Calu3 (cell line): ENCODE data around the gene MMP20. TPM values are rescaled to one million over a fixed set of nuclear protein-coding genes. Genes with fewer than 3 reads are reported as not detected.

Experiments
- BruUV-seq: library from RNA; stranded (reverse); fragments of 400-500 nt; replicated peaks from 2 replicates; lab custom pipeline; 2021; lab: Mats Ljungman, UMichigan
- CTCF ChIA-PET: fragments of 300-600 bp; sonication (Branson Sonifier 250); formaldehyde crosslinking; loops from one replicate; lab custom pipeline; 2022; ENCODE audit warnings: antibody characterized with exemption; lab: Charles Lee
- DNase-seq: peaks from one replicate; pipeline ENCODE4 v3.0.0; 2022
- H3K27ac Mint-ChIP-seq: one replicate; pipeline ENCODE4 v1.8.0; 2022; ENCODE audit warnings: mixed read lengths; ENCODE audit not compliant: unreplicated experiment
- H3K27me3 Mint-ChIP-seq: one replicate; pipeline ENCODE4 v1.8.0; 2022; ENCODE audit warnings: mixed read lengths; ENCODE audit not compliant: unreplicated experiment
- H3K36me3 Mint-ChIP-seq: one replicate; pipeline ENCODE4 v1.8.0; 2022; ENCODE audit warnings: mild to moderate bottlenecking, moderate library complexity, mixed read lengths; ENCODE audit not compliant: insufficient read depth, unreplicated experiment
- H3K4me1 Mint-ChIP-seq: one replicate; pipeline ENCODE4 v1.8.0; 2022; ENCODE audit warnings: mild to moderate bottlenecking, low read depth, mixed read lengths; ENCODE audit not compliant: unreplicated experiment
- H3K4me3 Mint-ChIP-seq: one replicate; pipeline ENCODE4 v1.8.0; 2022; ENCODE audit warnings: mild to moderate bottlenecking, low read depth, moderate library complexity, mixed read lengths; ENCODE audit not compliant: unreplicated experiment
- H3K9me3 Mint-ChIP-seq: one replicate; pipeline ENCODE4 v1.8.0; 2022; ENCODE audit warnings: low read depth, mixed read lengths; ENCODE audit not compliant: unreplicated experiment
- CTCF ChIP-seq: fragments of 200-600 bp; IDR thresholded peaks from one replicate; pipeline ENCODE4 v1.8.0; 2022; ENCODE audit warnings: antibody characterized with exemption; ENCODE audit not compliant: unreplicated experiment
- intact Hi-C: fragments of 100-400 bp; cut with micrococcal nuclease; formaldehyde crosslinking; loops from one replicate; pipeline ENCODE4 v1.10.0; 2022; ENCODE audit not compliant: unreplicated experiment
- total RNA-seq: library from RNA; stranded (reverse); gene quantifications from 2 replicates; pipeline ENCODE4 v1.2.3, GENCODE V29; 2022

MMP20 gene
- total RNA-seq, 1 experiment from 2014 or later = not detected

DNA sequence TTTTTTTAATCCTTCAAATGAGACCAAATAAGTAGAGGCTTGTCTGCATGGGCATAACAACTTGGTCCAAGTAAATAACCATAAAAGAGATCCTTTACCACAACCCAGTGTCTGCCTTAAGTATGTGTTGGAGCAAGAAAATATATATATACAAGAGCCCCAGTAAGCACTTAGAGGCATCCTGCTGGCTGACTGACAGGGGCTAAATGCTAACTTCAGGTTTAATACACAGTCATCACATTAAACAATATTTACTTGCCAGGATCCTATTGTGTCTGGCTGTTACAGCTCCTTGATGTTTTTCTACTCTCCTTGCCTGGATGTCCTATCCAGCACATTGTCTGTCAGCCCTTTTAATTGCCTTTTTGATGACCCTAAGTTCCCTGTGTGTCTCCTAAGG is 37.5 kb upstream of the MMP20 start:
- TF ChIP-seq CTCF = no peak
- BruUV-seq = no TSS peak
- H3K4me1 Mint-ChIP-seq = no peaks in the 10 kb centered on the region
- intact Hi-C loops = no loop called here
- CTCF ChIA-PET = no interaction called here
- DNase-seq = no peak
- no peak overlapping the region for H3K27ac Mint-ChIP-seq
- H3K4me3 Mint-ChIP-seq = no peak overlapping the region
- H3K27me3 Mint-ChIP-seq = no peaks in the 10 kb centered on the region
- no peaks in the 10 kb centered on the region for H3K36me3 Mint-ChIP-seq
- no peaks in the 10 kb centered on the region for H3K9me3 Mint-ChIP-seq

DNA sequence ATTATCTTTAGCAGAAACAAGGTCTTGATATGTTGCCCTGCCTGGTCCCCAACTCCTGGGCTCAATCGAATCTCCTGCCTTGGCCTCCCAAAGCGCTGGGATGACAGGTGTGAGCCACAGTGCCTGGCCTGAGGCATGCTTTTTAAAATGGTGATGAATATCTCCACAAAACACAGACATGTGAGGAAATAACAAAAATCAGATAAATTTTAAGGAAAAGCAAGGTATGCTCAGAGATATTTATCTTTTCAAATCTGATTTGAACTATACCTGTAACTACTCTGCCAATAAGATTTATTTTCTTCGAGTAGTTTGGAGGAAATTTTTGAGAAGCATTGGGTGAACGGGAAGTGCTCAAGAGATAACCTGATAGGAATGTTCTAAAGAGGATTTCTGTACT is 35.9 kb upstream of the MMP20 start:
- Mint-ChIP-seq H3K4me1 (no peaks in the 10 kb centered on the region), H3K27me3 (no peaks in the 10 kb centered on the region), H3K27ac (no peak overlapping the region), H3K36me3 (no peaks in the 10 kb centered on the region), H3K4me3 (no peak overlapping the region), H3K9me3 (no peaks in the 10 kb centered on the region)
- intact Hi-C loops = no loop called here
- BruUV-seq = no TSS peak
- no peak for TF ChIP-seq CTCF
- CTCF ChIA-PET = no interaction called here
- no peak for DNase-seq

GRCh38 chr11:102656528-102656927 is 31.4 kb upstream of the MMP20 start:
- BruUV-seq = no TSS peak
- Mint-ChIP-seq H3K36me3 (peaks cover 5% of the 10 kb centered on the region), H3K4me3 (no peak overlapping the region), H3K4me1 (no peaks in the 10 kb centered on the region), H3K9me3 (peaks cover 3% of the 10 kb centered on the region), H3K27ac (no peak overlapping the region), H3K27me3 (no peaks in the 10 kb centered on the region)
- CTCF ChIA-PET = no interaction called here
- TF ChIP-seq CTCF = no peak
- intact Hi-C loops = no loop called here
- no peak for DNase-seq

DNA sequence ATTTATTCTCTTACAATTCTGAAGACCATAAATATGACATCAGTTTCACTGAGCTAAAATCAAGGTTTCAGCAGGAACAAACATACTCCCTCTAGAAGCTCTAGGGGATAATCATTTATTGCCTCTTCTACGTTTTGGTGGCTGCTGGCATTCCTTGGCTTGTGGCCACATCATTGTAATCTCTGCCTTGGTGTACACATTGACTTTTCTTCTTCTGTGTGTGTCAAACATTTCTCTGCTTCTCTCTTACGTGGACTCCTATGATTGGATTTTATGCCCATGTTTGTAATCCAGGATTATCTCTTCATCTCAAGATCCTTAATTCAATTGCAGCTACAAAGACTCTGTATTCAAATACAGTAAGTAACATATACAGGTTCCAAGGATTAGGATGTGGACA is 30.4 kb upstream of the MMP20 start:
- intact Hi-C loops = no loop called here
- BruUV-seq = no TSS peak
- no peak overlapping the region for H3K4me3 Mint-ChIP-seq
- no peaks in the 10 kb centered on the region for H3K4me1 Mint-ChIP-seq
- H3K36me3 Mint-ChIP-seq = peaks cover 5% of the 10 kb centered on the region
- no peak for TF ChIP-seq CTCF
- H3K9me3 Mint-ChIP-seq = peaks cover 3% of the 10 kb centered on the region
- DNase-seq = no peak
- no peaks in the 10 kb centered on the region for H3K27me3 Mint-ChIP-seq
- no peak overlapping the region for H3K27ac Mint-ChIP-seq
- CTCF ChIA-PET = no interaction called here
